GM18505 (cell line): ENCODE results near the gene SCNN1G.

Experiments
- ATAC-seq: cut with Tn5 transposase; IDR thresholded peaks from one replicate; pipeline ENCODE4 v1.9.1; 2021; ENCODE audit not compliant: unreplicated experiment
- POLR2A ChIP-seq: IDR thresholded peaks from 4 replicates; pipeline ENCODE4 v1.6.1; 2011; ENCODE audit warnings: borderline replicate concordance; ENCODE audit not compliant: insufficient read depth, insufficient read length; ENCODE audit errors: extremely low read depth

Gene SCNN1G

DNA sequence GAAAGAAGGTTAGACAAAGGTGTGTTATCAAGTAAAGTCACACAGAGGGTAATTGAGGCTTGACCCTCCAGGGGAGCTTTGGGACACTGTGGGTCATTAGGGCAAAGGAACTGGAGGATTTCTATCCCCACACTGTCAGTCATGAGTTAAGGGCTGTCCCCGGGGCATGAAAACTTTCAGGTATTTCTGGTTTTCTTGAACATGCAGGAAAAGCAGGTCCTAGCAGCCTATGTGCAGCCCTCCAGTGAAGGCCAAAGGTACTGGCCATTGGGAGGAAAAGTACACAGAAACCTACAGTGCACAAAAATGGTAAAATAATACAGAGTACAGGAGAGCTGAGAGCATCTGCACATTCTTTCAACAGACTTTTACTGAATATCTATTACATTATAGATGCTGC is 75.1 kb downstream of the SCNN1G start:
- ATAC-seq = no peak
- no peak for TF ChIP-seq POLR2A

DNA sequence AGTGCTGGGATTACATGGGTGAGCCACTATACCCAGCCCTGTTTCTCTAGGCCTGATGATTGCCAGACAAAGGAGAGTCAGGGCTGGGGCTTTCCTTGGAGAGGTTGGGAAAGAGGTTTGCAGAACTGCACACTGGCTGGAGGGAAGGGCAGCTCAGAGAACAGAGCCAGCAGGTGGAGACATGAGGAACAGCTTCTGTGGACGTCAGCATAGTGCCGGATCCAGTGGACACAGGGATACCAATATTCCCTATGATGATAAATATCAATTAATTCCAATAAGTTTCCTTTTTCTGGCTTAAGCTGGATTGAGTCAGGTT is 76.3 kb downstream of the SCNN1G start:
- ATAC-seq = no peak
- no peak for TF ChIP-seq POLR2A
